Measurements from ENCODE around the gene SPATA31E1.
"Not testable (repeated sequence)": the region's sequence is repeated elsewhere in the genome, so short reads cannot be mapped to it uniquely, and the experiment has no call there.

The SPATA31E1 gene

GRCh38 chr9:87886210-87886932 lies 3.7 kb downstream of the SPATA31E1 start:
- no peak for DNase-seq

GRCh38 chr9:87886933-87887505 lies 4.3 kb downstream of the SPATA31E1 start:
- DNase-seq, result no peak

- no peak for DNase-seq
Observed at GRCh38 chr9:87887661-87888480, 5.2 kb downstream of the SPATA31E1 start.

GRCh38 chr9:87888501-87888900 lies 5.8 kb downstream of the SPATA31E1 start:
- no peak for DNase-seq

GRCh38 chr9:87889065-87889881 lies 6.6 kb downstream of the SPATA31E1 start:
- no peak for DNase-seq

GRCh38 chr9:87889882-87890252 lies 7.2 kb downstream of the SPATA31E1 start:
- no peak for DNase-seq

- no peak for DNase-seq
Observed at GRCh38 chr9:87890837-87891236, 8.2 kb downstream of the SPATA31E1 start.

GRCh38 chr9:87891754-87892153 lies 9.1 kb downstream of the SPATA31E1 start:
- no peak for DNase-seq

GRCh38 chr9:87892956-87893355 lies 10.3 kb downstream of the SPATA31E1 start:
- no peak for DNase-seq

GRCh38 chr9:87894998-87895625 lies 12.4 kb downstream of the SPATA31E1 start:
- peak; percentile 37 for DNase-seq

GRCh38 chr9:87896891-87897290 lies 14.2 kb downstream of the SPATA31E1 start:
- DNase-seq, result no peak

- DNase-seq, result peak; percentile 38
Observed at GRCh38 chr9:87898151-87898550, 15.5 kb downstream of the SPATA31E1 start.

GRCh38 chr9:87902371-87902770 lies 19.7 kb downstream of the SPATA31E1 start:
- not testable (repeated sequence) for DNase-seq

- no peak for DNase-seq
Observed at GRCh38 chr9:87909310-87910041, 26.8 kb downstream of the SPATA31E1 start.

- DNase-seq, result no peak
Observed at GRCh38 chr9:87910821-87911220, 28.1 kb downstream of the SPATA31E1 start.

- not testable (repeated sequence) for DNase-seq
Observed at GRCh38 chr9:87917662-87918061, 35.0 kb downstream of the SPATA31E1 start, which contains the start of gene SPATA31C1. SPATA31C1 (plus strand) TSS chr9:87917962.

GRCh38 chr9:87919013-87919412 lies 36.3 kb downstream of the SPATA31E1 start:
- not testable (repeated sequence) for DNase-seq

- not testable (repeated sequence) for DNase-seq
Observed at GRCh38 chr9:87921561-87921960, 38.9 kb downstream of the SPATA31E1 start.

- not testable (repeated sequence) for DNase-seq
Observed at GRCh38 chr9:87923012-87923411, 40.3 kb downstream of the SPATA31E1 start.

- DNase-seq, result not testable (repeated sequence)
Observed at GRCh38 chr9:87924851-87925250, 42.2 kb downstream of the SPATA31E1 start.

- not testable (repeated sequence) for DNase-seq
Observed at GRCh38 chr9:87929152-87929551, 46.5 kb downstream of the SPATA31E1 start.
